GM19395 (cell line): ENCODE measurements around the gene CARD9.

Source experiments
- ATAC-seq: cut with Tn5 transposase; IDR thresholded peaks from one replicate; pipeline ENCODE4 v1.9.1; 2021; ENCODE audit warnings: mild to moderate bottlenecking, moderate library complexity; ENCODE audit not compliant: unreplicated experiment

CARD9 gene

GRCh38 chr9:136338511-136338910 lies 35.0 kb downstream of the CARD9 start:
- ATAC-seq, result no peak

- no peak for ATAC-seq
Measured at GRCh38 chr9:136337416-136338395, 35.8 kb downstream of the CARD9 start.

GRCh38 chr9:136336881-136337280 lies 36.6 kb downstream of the CARD9 start:
- no peak for ATAC-seq

- ATAC-seq, result no peak
Measured at GRCh38 chr9:136336156-136336870, 37.2 kb downstream of the CARD9 start.

- no peak for ATAC-seq
Measured at GRCh38 chr9:136335296-136336155, 37.9 kb downstream of the CARD9 start.

- no peak for ATAC-seq
Measured at GRCh38 chr9:136334541-136334940, 38.9 kb downstream of the CARD9 start.

- ATAC-seq, result no peak
Measured at GRCh38 chr9:136333486-136333885, 40.0 kb downstream of the CARD9 start.

GRCh38 chr9:136333045-136333444 lies 40.4 kb downstream of the CARD9 start:
- no peak for ATAC-seq

- no peak for ATAC-seq
Measured at GRCh38 chr9:136332482-136332983, 40.9 kb downstream of the CARD9 start.

GRCh38 chr9:136331556-136332481 lies 41.6 kb downstream of the CARD9 start:
- ATAC-seq, result no peak

GRCh38 chr9:136331030-136331429 lies 42.4 kb downstream of the CARD9 start:
- ATAC-seq, result no peak

- no peak for ATAC-seq
Measured at GRCh38 chr9:136330406-136330990, 43.0 kb downstream of the CARD9 start.

- no peak for ATAC-seq
Measured at GRCh38 chr9:136329636-136330405, 43.6 kb downstream of the CARD9 start.

GRCh38 chr9:136329211-136329627 lies 44.2 kb downstream of the CARD9 start:
- no peak for ATAC-seq

GRCh38 chr9:136328622-136329041 lies 44.8 kb downstream of the CARD9 start:
- ATAC-seq, result no peak

GRCh38 chr9:136328011-136328621 lies 45.4 kb downstream of the CARD9 start:
- no peak for ATAC-seq

- no peak for ATAC-seq
Measured at GRCh38 chr9:136327304-136327974, 46.0 kb downstream of the CARD9 start, which contains the start of gene GPSM1. TSS of gene GPSM1 (plus strand) at chr9:136327539. CDS start at chr9:136327696, 157 bp downstream.
